Measurements from ENCODE around the gene LRP1B. TPM values are rescaled to one million over a fixed set of nuclear protein-coding genes. Genes with fewer than 3 reads are reported as not detected.
"Not testable (repeated sequence)": the region's sequence is repeated elsewhere in the genome, so short reads cannot be mapped to it uniquely, and the experiment has no call there.

LRP1B gene
- total RNA-seq, 1 donor from 2014 or later: not detected

GRCh38 chr2:140344838-140345237 is 1786.0 kb downstream of the LRP1B start:
- DNase-seq (ENCODE audit: low spot score): no peak
- intact Hi-C loops (cut with micrococcal nuclease): no loop called here
- H3K9me3 Mint-ChIP-seq: peaks cover 20% of the 10 kb centered on the region
- no peaks in the 10 kb centered on the region for H3K36me3 Mint-ChIP-seq (ENCODE audit: low read depth)
- H3K4me1 Mint-ChIP-seq (ENCODE audit: low read depth): no peaks in the 10 kb centered on the region
- no peak overlapping the region for H3K4me3 Mint-ChIP-seq (ENCODE audit: low read depth)
- no peak overlapping the region for H3K27ac Mint-ChIP-seq
- H3K27me3 Mint-ChIP-seq (ENCODE audit: low read depth): no peaks in the 10 kb centered on the region

GRCh38 chr2:140344266-140344665 is 1786.5 kb downstream of the LRP1B start:
- DNase-seq (ENCODE audit: low spot score); H3K27ac Mint-ChIP-seq; intact Hi-C loops (cut with micrococcal nuclease); H3K27me3 Mint-ChIP-seq (ENCODE audit: low read depth); H3K36me3 Mint-ChIP-seq (ENCODE audit: low read depth); H3K4me1 Mint-ChIP-seq (ENCODE audit: low read depth); H3K4me3 Mint-ChIP-seq (ENCODE audit: low read depth): not testable (repeated sequence)
- peaks cover 20% of the 10 kb centered on the region for H3K9me3 Mint-ChIP-seq

- Mint-ChIP-seq H3K27me3 (ENCODE audit: low read depth) (no peaks in the 10 kb centered on the region), H3K4me3 (ENCODE audit: low read depth) (no peak overlapping the region), H3K9me3 (peaks cover 23% of the 10 kb centered on the region), H3K36me3 (ENCODE audit: low read depth) (no peaks in the 10 kb centered on the region), H3K27ac (no peak overlapping the region), H3K4me1 (ENCODE audit: low read depth) (no peaks in the 10 kb centered on the region)
- intact Hi-C loops (cut with micrococcal nuclease): no loop called here
- DNase-seq (ENCODE audit: low spot score): no peak
Measured at GRCh38 chr2:140338795-140339194, 1792.0 kb downstream of the LRP1B start.

- Mint-ChIP-seq H3K27me3 (ENCODE audit: low read depth) (no peaks in the 10 kb centered on the region), H3K9me3 (peaks cover 34% of the 10 kb centered on the region), H3K27ac (no peak overlapping the region), H3K4me3 (ENCODE audit: low read depth) (no peak overlapping the region), H3K4me1 (ENCODE audit: low read depth) (no peaks in the 10 kb centered on the region), H3K36me3 (ENCODE audit: low read depth) (no peaks in the 10 kb centered on the region)
- DNase-seq (ENCODE audit: low spot score): no peak
- intact Hi-C loops (cut with micrococcal nuclease): no loop called here
Measured at GRCh38 chr2:140337061-140337460, 1793.8 kb downstream of the LRP1B start.

GRCh38 chr2:140316345-140316744 is 1814.5 kb downstream of the LRP1B start:
- no peaks in the 10 kb centered on the region for H3K36me3 Mint-ChIP-seq (ENCODE audit: low read depth)
- intact Hi-C loops (cut with micrococcal nuclease): no loop called here
- no peaks in the 10 kb centered on the region for H3K4me1 Mint-ChIP-seq (ENCODE audit: low read depth)
- no peak overlapping the region for H3K27ac Mint-ChIP-seq
- H3K27me3 Mint-ChIP-seq (ENCODE audit: low read depth): no peaks in the 10 kb centered on the region
- no peak for DNase-seq (ENCODE audit: low spot score)
- H3K9me3 Mint-ChIP-seq: peaks cover 12% of the 10 kb centered on the region
- no peak overlapping the region for H3K4me3 Mint-ChIP-seq (ENCODE audit: low read depth)

- H3K4me3 Mint-ChIP-seq (ENCODE audit: low read depth): no peak overlapping the region
- no peak for DNase-seq (ENCODE audit: low spot score)
- intact Hi-C loops (cut with micrococcal nuclease): no loop called here
- H3K4me1 Mint-ChIP-seq (ENCODE audit: low read depth): no peaks in the 10 kb centered on the region
- H3K27me3 Mint-ChIP-seq (ENCODE audit: low read depth): no peaks in the 10 kb centered on the region
- H3K27ac Mint-ChIP-seq: no peak overlapping the region
- H3K9me3 Mint-ChIP-seq: peaks cover 2% of the 10 kb centered on the region
- no peaks in the 10 kb centered on the region for H3K36me3 Mint-ChIP-seq (ENCODE audit: low read depth)
Measured at GRCh38 chr2:140311905-140312304, 1818.9 kb downstream of the LRP1B start.

- Mint-ChIP-seq H3K36me3 (ENCODE audit: low read depth) (no peaks in the 10 kb centered on the region), H3K27me3 (ENCODE audit: low read depth) (no peaks in the 10 kb centered on the region), H3K9me3 (no peaks in the 10 kb centered on the region), H3K4me3 (ENCODE audit: low read depth) (no peak overlapping the region), H3K4me1 (ENCODE audit: low read depth) (no peaks in the 10 kb centered on the region), H3K27ac (no peak overlapping the region)
- intact Hi-C loops (cut with micrococcal nuclease): no loop called here
- DNase-seq (ENCODE audit: low spot score): no peak
Measured at GRCh38 chr2:140308706-140309105, 1822.1 kb downstream of the LRP1B start.

GRCh38 chr2:140307532-140307931 is 1823.3 kb downstream of the LRP1B start:
- no peaks in the 10 kb centered on the region for H3K4me1 Mint-ChIP-seq (ENCODE audit: low read depth)
- no peak for DNase-seq (ENCODE audit: low spot score)
- intact Hi-C loops (cut with micrococcal nuclease): no loop called here
- H3K27me3 Mint-ChIP-seq (ENCODE audit: low read depth): no peaks in the 10 kb centered on the region
- H3K27ac Mint-ChIP-seq: no peak overlapping the region
- H3K4me3 Mint-ChIP-seq (ENCODE audit: low read depth): no peak overlapping the region
- H3K36me3 Mint-ChIP-seq (ENCODE audit: low read depth): no peaks in the 10 kb centered on the region
- H3K9me3 Mint-ChIP-seq: no peaks in the 10 kb centered on the region

GRCh38 chr2:140295767-140296166 is 1835.0 kb downstream of the LRP1B start:
- H3K36me3 Mint-ChIP-seq (ENCODE audit: low read depth): no peaks in the 10 kb centered on the region
- H3K4me3 Mint-ChIP-seq (ENCODE audit: low read depth): no peak overlapping the region
- no peak overlapping the region for H3K27ac Mint-ChIP-seq
- intact Hi-C loops (cut with micrococcal nuclease): no loop called here
- H3K27me3 Mint-ChIP-seq (ENCODE audit: low read depth): no peaks in the 10 kb centered on the region
- no peak for DNase-seq (ENCODE audit: low spot score)
- peaks cover 26% of the 10 kb centered on the region for H3K9me3 Mint-ChIP-seq
- no peaks in the 10 kb centered on the region for H3K4me1 Mint-ChIP-seq (ENCODE audit: low read depth)

- Mint-ChIP-seq H3K4me1 (ENCODE audit: low read depth) (no peaks in the 10 kb centered on the region), H3K36me3 (ENCODE audit: low read depth) (no peaks in the 10 kb centered on the region), H3K9me3 (peaks cover 8% of the 10 kb centered on the region), H3K27ac (no peak overlapping the region), H3K27me3 (ENCODE audit: low read depth) (no peaks in the 10 kb centered on the region), H3K4me3 (ENCODE audit: low read depth) (no peak overlapping the region)
- intact Hi-C loops (cut with micrococcal nuclease): no loop called here
- DNase-seq (ENCODE audit: low spot score): no peak
Measured at GRCh38 chr2:140288726-140289125, 1842.1 kb downstream of the LRP1B start.

- Mint-ChIP-seq H3K36me3 (ENCODE audit: low read depth) (no peaks in the 10 kb centered on the region), H3K4me1 (ENCODE audit: low read depth) (no peaks in the 10 kb centered on the region), H3K9me3 (peaks cover 8% of the 10 kb centered on the region), H3K27ac (no peak overlapping the region), H3K4me3 (ENCODE audit: low read depth) (no peak overlapping the region), H3K27me3 (ENCODE audit: low read depth) (no peaks in the 10 kb centered on the region)
- intact Hi-C loops (cut with micrococcal nuclease): no loop called here
- DNase-seq (ENCODE audit: low spot score): no peak
Measured at GRCh38 chr2:140288213-140288612, 1842.6 kb downstream of the LRP1B start.

- Mint-ChIP-seq H3K4me1 (ENCODE audit: low read depth) (no peaks in the 10 kb centered on the region), H3K36me3 (ENCODE audit: low read depth) (no peaks in the 10 kb centered on the region), H3K27me3 (ENCODE audit: low read depth) (no peaks in the 10 kb centered on the region), H3K27ac (no peak overlapping the region), H3K4me3 (ENCODE audit: low read depth) (no peak overlapping the region), H3K9me3 (peaks cover 4% of the 10 kb centered on the region)
- intact Hi-C loops (cut with micrococcal nuclease): no loop called here
- DNase-seq (ENCODE audit: low spot score): no peak
Measured at GRCh38 chr2:140286377-140286776, 1844.4 kb downstream of the LRP1B start.

- H3K36me3 Mint-ChIP-seq (ENCODE audit: low read depth); H3K4me3 Mint-ChIP-seq (ENCODE audit: low read depth); H3K4me1 Mint-ChIP-seq (ENCODE audit: low read depth); intact Hi-C loops (cut with micrococcal nuclease); DNase-seq (ENCODE audit: low spot score); H3K27ac Mint-ChIP-seq; H3K27me3 Mint-ChIP-seq (ENCODE audit: low read depth): not testable (repeated sequence)
- peaks cover 17% of the 10 kb centered on the region for H3K9me3 Mint-ChIP-seq
Measured at GRCh38 chr2:140277344-140277743, 1853.5 kb downstream of the LRP1B start.

- H3K27me3 Mint-ChIP-seq (ENCODE audit: low read depth): no peaks in the 10 kb centered on the region
- no peaks in the 10 kb centered on the region for H3K4me1 Mint-ChIP-seq (ENCODE audit: low read depth)
- intact Hi-C loops (cut with micrococcal nuclease): no loop called here
- H3K9me3 Mint-ChIP-seq: peaks cover 17% of the 10 kb centered on the region
- DNase-seq (ENCODE audit: low spot score): no peak
- H3K27ac Mint-ChIP-seq: no peak overlapping the region
- H3K36me3 Mint-ChIP-seq (ENCODE audit: low read depth): no peaks in the 10 kb centered on the region
- H3K4me3 Mint-ChIP-seq (ENCODE audit: low read depth): no peak overlapping the region
Measured at GRCh38 chr2:140276661-140277060, 1854.2 kb downstream of the LRP1B start.
